Astrocyte of the spinal cord (primary cell): ENCODE results near the gene SLC1A4.
"Not testable (repeated sequence)": the region's sequence is repeated elsewhere in the genome, so short reads cannot be mapped to it uniquely, and the experiment has no call there.

ENCODE experiments used
- DNase-seq: peaks from one replicate; pipeline ENCODE4 v3.0.0; 2011; ENCODE audit warnings: low read depth, low spot score
- H3K4me3 ChIP-seq: 2 replicates; pipeline ENCODE4 v1.5.1; 2011; ENCODE audit warnings: low read depth, mild to moderate bottlenecking, low read length, moderate library complexity
- CTCF ChIP-seq: IDR thresholded peaks from 2 replicates; pipeline ENCODE4 v1.5.1; 2012; ENCODE audit warnings: low read depth, mild to moderate bottlenecking, low read length, inconsistent platforms
- in situ Hi-C: cut with HindIII; loops from 2 replicates; pipeline ENCODE4 v1.10.0; 2017; ENCODE audit warnings: low sequenced_read_pairs

SLC1A4 gene

DNA sequence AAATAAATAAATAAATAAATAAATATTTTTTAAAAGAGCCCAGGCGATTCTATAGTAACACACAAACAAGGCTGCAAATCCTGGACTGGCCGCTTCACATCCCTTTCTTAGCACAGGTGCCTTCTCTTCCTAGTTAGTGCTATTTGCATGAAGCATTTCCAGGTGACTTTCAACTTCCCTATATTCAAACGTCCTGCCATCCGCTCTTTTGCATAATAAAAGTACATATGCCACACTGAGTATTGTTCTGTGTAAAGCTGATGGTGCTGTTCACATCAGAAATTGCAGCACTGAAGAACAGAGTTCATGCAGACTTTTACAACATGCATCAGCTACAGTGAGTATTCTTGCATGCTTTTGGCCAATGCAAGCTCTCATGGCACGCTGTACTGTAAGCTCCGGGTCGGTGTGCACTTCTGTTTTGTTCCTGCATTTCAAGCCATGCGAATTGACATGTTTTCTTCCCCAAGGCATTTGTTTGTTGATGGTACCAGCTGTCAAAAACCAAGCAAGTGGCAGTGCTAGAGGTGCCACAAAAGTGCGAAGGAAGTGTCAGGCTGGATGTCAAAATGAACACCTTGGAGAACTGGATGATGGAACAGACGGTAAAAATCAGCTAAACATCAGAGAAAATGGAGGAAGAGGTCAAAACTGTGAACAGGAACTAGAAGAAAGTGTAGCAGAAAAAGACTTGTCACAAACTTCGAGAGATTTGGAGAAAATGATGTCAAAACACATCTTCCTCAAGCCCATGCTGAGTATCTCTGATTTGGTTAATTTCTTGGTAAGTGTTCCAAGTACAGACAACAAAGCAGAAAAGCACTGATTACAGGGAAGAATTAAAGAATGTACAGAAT is 41.5 kb downstream of the SLC1A4 start:
- in situ Hi-C loops = no loop called here
- H3K4me3 ChIP-seq = no peak overlapping the region
- TF ChIP-seq CTCF = no peak
- no peak for DNase-seq

- in situ Hi-C loops = no loop called here
- no peak for DNase-seq
- H3K4me3 ChIP-seq = no peak overlapping the region
- no peak for TF ChIP-seq CTCF
Observed at GRCh38 chr2:65031341-65032018, 42.3 kb downstream of the SLC1A4 start.

- H3K4me3 ChIP-seq = no peak overlapping the region
- TF ChIP-seq CTCF = no peak
- in situ Hi-C loops = no loop called here
- no peak for DNase-seq
Observed at GRCh38 chr2:65032019-65032975, 43.1 kb downstream of the SLC1A4 start.

GRCh38 chr2:65033178-65033577 is 44.0 kb downstream of the SLC1A4 start:
- no peak for DNase-seq
- no peak overlapping the region for H3K4me3 ChIP-seq
- in situ Hi-C loops = no loop called here

GRCh38 chr2:65033667-65034066 is 44.5 kb downstream of the SLC1A4 start:
- in situ Hi-C loops, DNase-seq, H3K4me3 ChIP-seq: not testable (repeated sequence)

More at GRCh38 chr2:65033178-65033577, 44.0 kb downstream of the SLC1A4 start:
- no peak for TF ChIP-seq CTCF

DNA sequence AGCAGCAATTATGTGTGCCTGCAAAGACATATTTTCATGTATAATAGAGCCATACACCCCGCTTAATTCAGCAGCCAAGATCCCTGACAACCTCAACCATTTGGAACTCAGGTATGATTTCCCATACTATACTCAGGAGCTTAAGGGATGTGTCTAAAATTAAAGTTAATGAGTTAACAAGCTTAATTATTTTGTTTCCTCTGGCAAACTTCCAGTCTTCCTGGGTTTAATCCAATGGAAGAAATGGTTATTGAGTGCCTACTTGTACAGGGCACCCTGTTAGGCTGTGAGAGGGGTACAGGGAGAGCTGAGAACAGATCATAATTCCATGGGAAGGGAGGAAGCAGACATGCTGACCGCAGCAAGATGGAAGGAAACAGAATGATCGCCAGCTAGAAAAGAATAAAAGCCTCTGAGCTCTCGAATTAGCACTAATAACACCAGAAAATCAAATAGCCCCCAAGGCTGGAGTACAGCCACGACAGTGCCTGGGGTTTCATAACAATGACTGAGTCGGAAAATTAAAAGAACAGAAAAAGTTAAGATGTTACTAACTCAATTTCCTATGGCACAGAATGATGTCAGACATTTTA is 46.2 kb downstream of the SLC1A4 start:
- in situ Hi-C loops = no loop called here
- no peak for DNase-seq
- no peak overlapping the region for H3K4me3 ChIP-seq
- no peak for TF ChIP-seq CTCF
